DND-41 (cell line): Measurements from ENCODE around the gene GHDC.
"Not testable (repeated sequence)": the region's sequence is repeated elsewhere in the genome, so short reads cannot be mapped to it uniquely, and the experiment has no call there.

Source experiments
- CTCF ChIP-seq: IDR thresholded peaks from 2 replicates; pipeline ENCODE4 v1.5.1; 2012; ENCODE audit warnings: borderline replicate concordance, low read length, moderate library complexity, mild to moderate bottlenecking; ENCODE audit not compliant: poor library complexity, severe bottlenecking; ENCODE audit errors: extremely low read depth
- EZH2 ChIP-seq: IDR thresholded peaks from 3 replicates; pipeline ENCODE4 v1.6.1; 2012; ENCODE audit warnings: borderline replicate concordance, low read depth, mild to moderate bottlenecking, moderate library complexity, low read length, inconsistent platforms; ENCODE audit not compliant: severe bottlenecking

GRCh38 chr17:42211921-42212341, 17.6 kb upstream of the GHDC start:
- not testable (repeated sequence) for TF ChIP-seq EZH2, CTCF
